Trophoblast cell (in vitro differentiated cells and primary cell): Measurements from ENCODE around the gene ZNF555.

ENCODE experiments used
- DNase-seq, 2 donors: peaks; one replicate each; pipeline ENCODE4 v3.0.0-alpha.2; 2016
- H2AFZ ChIP-seq: 2 replicates; pipeline ENCODE4 v1.6.1; 2013; ENCODE audit warnings: low read length, moderate library complexity, mild to moderate bottlenecking; ENCODE audit not compliant: insufficient read depth, poor library complexity
- H2AK5ac ChIP-seq: 2 replicates; pipeline ENCODE4 v1.6.1; 2013; ENCODE audit warnings: mild to moderate bottlenecking, low read length
- H2BK120ac ChIP-seq: 2 replicates; pipeline ENCODE4 v1.6.1; 2013; ENCODE audit warnings: low read length, mild to moderate bottlenecking, moderate library complexity; ENCODE audit not compliant: insufficient read depth, poor library complexity
- H2BK12ac ChIP-seq: 2 replicates; pipeline ENCODE4 v1.6.1; 2013; ENCODE audit warnings: mild to moderate bottlenecking, low read length, moderate library complexity
- H2BK5ac ChIP-seq: 2 replicates; pipeline ENCODE4 v1.6.1; 2013; ENCODE audit warnings: low read length, low read depth, moderate library complexity, mild to moderate bottlenecking; ENCODE audit not compliant: poor library complexity
- H3K14ac ChIP-seq: 2 replicates; pipeline ENCODE4 v1.6.1; 2013; ENCODE audit warnings: mild to moderate bottlenecking, low read length
- H3K18ac ChIP-seq: 2 replicates; pipeline ENCODE4 v1.6.1; 2013; ENCODE audit warnings: mild to moderate bottlenecking, low read length
- H3K23ac ChIP-seq: 2 replicates; pipeline ENCODE4 v1.6.1; 2013; ENCODE audit warnings: low read length
- H3K27ac ChIP-seq: 2 replicates; pipeline ENCODE4 v1.5.1; 2013; ENCODE audit warnings: low read depth, mild to moderate bottlenecking, inconsistent platforms, low read length, moderate library complexity
- H3K27me3 ChIP-seq: 2 replicates; pipeline ENCODE4 v1.6.1; 2013; ENCODE audit warnings: inconsistent platforms, mild to moderate bottlenecking, low read length, moderate library complexity; ENCODE audit not compliant: insufficient read depth
- H3K36me3 ChIP-seq, 2 experiments: 1 replicate in 1 of 2; 2 replicates in 1 of 2; pipeline ENCODE4 v1.6.1; 2013; ENCODE audit warnings: low read length in 2 of 2, mild to moderate bottlenecking in 2 of 2, moderate library complexity in 1 of 2; ENCODE audit not compliant: insufficient read depth in 2 of 2, control insufficient read depth in 1 of 2
- H3K4ac ChIP-seq: 2 replicates; pipeline ENCODE4 v1.6.1; 2013; ENCODE audit warnings: low read depth, mild to moderate bottlenecking, low read length, moderate library complexity
- H3K4me1 ChIP-seq, 2 experiments: 1 replicate in 1 of 2; 2 replicates in 1 of 2; pipeline ENCODE4 v1.6.1; 2013; ENCODE audit warnings: low read length in 2 of 2, mild to moderate bottlenecking in 2 of 2, moderate library complexity in 1 of 2; ENCODE audit not compliant: insufficient read depth in 2 of 2, control insufficient read depth in 1 of 2
- H3K4me2 ChIP-seq: 2 replicates; pipeline ENCODE4 v1.6.1; 2013; ENCODE audit warnings: inconsistent platforms, mild to moderate bottlenecking, low read length, moderate library complexity
- H3K4me3 ChIP-seq: 2 replicates; pipeline ENCODE4 v1.5.1; 2013; ENCODE audit warnings: mild to moderate bottlenecking, low read depth, low read length, inconsistent platforms
- H3K79me1 ChIP-seq: one replicate; pipeline ENCODE4 v1.6.1; 2013; ENCODE audit warnings: low read length
- H3K79me2 ChIP-seq: 2 replicates; pipeline ENCODE4 v1.6.1; 2013; ENCODE audit warnings: low read length, mild to moderate bottlenecking; ENCODE audit not compliant: control insufficient read depth, insufficient read depth, poor library complexity
- H3K9ac ChIP-seq: 2 replicates; pipeline ENCODE4 v1.6.1; 2013; ENCODE audit warnings: mild to moderate bottlenecking, low read length
- H3K9me3 ChIP-seq: 2 replicates; pipeline ENCODE4 v1.6.1; 2013; ENCODE audit warnings: low read depth, mild to moderate bottlenecking, control low read depth, inconsistent platforms, low read length; ENCODE audit not compliant: insufficient read depth
- H4K12ac ChIP-seq: 2 replicates; pipeline ENCODE4 v1.6.1; 2013; ENCODE audit warnings: low read depth, mild to moderate bottlenecking, low read length, moderate library complexity
- H4K8ac ChIP-seq: 2 replicates; pipeline ENCODE4 v1.6.1; 2013; ENCODE audit warnings: low read depth, mild to moderate bottlenecking, low read length, moderate library complexity
- H4K91ac ChIP-seq: one replicate; pipeline ENCODE4 v1.6.1; 2013; ENCODE audit warnings: low read depth, mild to moderate bottlenecking, low read length, moderate library complexity
- WGBS: extraction: QIAGEN DNeasy Blood & Tissue Kit; methylation state at CpG from one replicate; pipeline ENCODE4 v1.1.7; 2013; ENCODE audit warnings: missing lambda C conversion rate; ENCODE audit not compliant: insufficient read length, insufficient coverage; ENCODE audit errors: extremely low coverage; 5-methylcytosine and 5-hydroxymethylcytosine counted together

Gene ZNF555

GRCh38 chr19:2906631-2907195, 65.4 kb downstream of the ZNF555 start:
- Histone ChIP-seq H2BK5ac (no peak overlapping the region), H4K91ac (no peak overlapping the region), H3K36me3 (no peaks in the 10 kb centered on the region), H2BK120ac (no peak overlapping the region), H4K12ac (no peak overlapping the region), H3K9me3 (no peaks in the 10 kb centered on the region), H2AK5ac (no peak overlapping the region), H3K23ac (no peak overlapping the region), H3K27me3 (no peaks in the 10 kb centered on the region), H2BK12ac (no peak overlapping the region), H4K8ac (no peak overlapping the region), H2AFZ (no peak overlapping the region), H3K4me2 (no peak overlapping the region), H3K14ac (no peak overlapping the region), H3K4me1 (peaks cover 0 to 2% of the 10 kb centered on the region in 2 experiments), H3K79me2 (no peaks in the 10 kb centered on the region), H3K9ac (no peak overlapping the region), H3K4me3 (no peak overlapping the region), H3K18ac (no peak overlapping the region), H3K4ac (no peak overlapping the region), H3K27ac (no peak overlapping the region), H3K79me1 (no peaks in the 10 kb centered on the region)
- no CpG with 5 or more reads among the region's 20 CpGs for WGBS
- DNase-seq: no peak
